ENCODE data around the gene STX5. TPM values are rescaled to one million over a fixed set of nuclear protein-coding genes. Genes with fewer than 3 reads are reported as not detected.
"Not testable (repeated sequence)": the region's sequence is repeated elsewhere in the genome, so short reads cannot be mapped to it uniquely, and the experiment has no call there.

Gene STX5
- total and polyA plus RNA-seq, 7 donors, result 16.0 to 24.6 (median 21.0) TPM

DNA sequence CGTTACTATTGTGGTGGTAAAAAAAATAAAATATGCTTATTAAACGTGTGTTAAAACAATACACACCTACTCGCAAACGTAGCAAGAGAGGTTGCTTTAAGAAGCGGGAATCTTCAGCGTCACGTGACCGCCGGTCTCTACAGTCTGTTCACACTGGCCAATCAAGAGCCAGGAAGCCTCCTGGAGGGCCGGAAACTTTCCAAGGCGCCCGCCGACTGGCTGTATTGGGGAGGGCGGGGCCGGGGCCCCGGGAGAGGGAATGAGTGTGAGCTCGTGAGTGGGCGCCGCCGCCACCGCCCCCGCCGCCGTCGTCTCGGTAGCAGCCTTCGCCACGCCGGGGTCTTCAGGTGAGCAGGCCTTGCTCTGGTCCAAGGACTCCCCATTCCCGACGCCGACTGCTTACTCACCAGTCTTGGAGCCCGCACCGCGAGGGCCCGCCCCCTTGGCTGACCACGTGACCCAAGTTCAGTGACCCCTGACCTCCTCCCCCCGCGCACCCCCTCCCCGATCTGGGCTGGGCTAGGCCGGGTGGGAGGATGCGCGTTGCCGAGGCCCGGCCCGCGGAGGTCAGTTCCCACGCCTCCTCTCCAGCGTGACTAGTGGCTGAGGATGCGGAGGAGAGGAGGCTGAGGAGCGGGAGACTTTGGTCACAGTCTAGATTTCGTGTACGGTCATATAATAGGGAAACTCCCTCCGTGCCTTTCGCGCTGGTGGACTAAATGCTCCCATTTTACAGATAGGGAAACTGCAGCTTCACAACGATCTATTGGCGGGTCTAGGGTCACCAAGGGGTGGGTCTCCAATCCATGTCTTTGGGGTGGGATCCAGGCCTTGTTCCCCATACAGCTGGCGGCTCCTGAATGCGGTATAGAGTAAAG is 60.5 kb downstream of the STX5 start, which contains the start of gene TAF6L:
TSS of gene TAF6L (plus strand) at position 253 of the 878 bp plus-strand sequence. CDS start 4,388 bp downstream, outside the sequence.
- Histone ChIP-seq H3K27me3 (ENCODE audit: insufficient read depth in 3 of 3, low read length in 2 of 3) (no peaks in the 10 kb centered on the region), H3K4me3 (peak within 1 kb of the TSS; percentile 86), H3K27ac (peak within 1 kb of the TSS; percentile 98), H3K9me3 (no peaks in the 10 kb centered on the region), H3K36me3 (ENCODE audit: insufficient read depth in 1 of 2, low read depth in 1 of 2) (peaks cover 4 to 38% of the 10 kb centered on the region in 2 donors), H3K4me1 (peaks cover 27% of the 10 kb centered on the region)
- WGBS, 3 donors, result 1 to 3% (median 2%) methylated on average over 46 to 60 of the region's 60 CpGs
- DNase-seq (peak; percentile 98 to 99), ATAC-seq (peak; percentile 96 to 98 (median 96))
- TF ChIP-seq, protein P1, sequence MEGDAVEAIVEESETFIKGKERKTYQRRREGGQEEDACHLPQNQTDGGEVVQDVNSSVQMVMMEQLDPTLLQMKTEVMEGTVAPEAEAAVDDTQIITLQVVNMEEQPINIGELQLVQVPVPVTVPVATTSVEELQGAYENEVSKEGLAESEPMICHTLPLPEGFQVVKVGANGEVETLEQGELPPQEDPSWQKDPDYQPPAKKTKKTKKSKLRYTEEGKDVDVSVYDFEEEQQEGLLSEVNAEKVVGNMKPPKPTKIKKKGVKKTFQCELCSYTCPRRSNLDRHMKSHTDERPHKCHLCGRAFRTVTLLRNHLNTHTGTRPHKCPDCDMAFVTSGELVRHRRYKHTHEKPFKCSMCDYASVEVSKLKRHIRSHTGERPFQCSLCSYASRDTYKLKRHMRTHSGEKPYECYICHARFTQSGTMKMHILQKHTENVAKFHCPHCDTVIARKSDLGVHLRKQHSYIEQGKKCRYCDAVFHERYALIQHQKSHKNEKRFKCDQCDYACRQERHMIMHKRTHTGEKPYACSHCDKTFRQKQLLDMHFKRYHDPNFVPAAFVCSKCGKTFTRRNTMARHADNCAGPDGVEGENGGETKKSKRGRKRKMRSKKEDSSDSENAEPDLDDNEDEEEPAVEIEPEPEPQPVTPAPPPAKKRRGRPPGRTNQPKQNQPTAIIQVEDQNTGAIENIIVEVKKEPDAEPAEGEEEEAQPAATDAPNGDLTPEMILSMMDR (IDR thresholded peaks at IDR 0.05), result no peak
- intact Hi-C loops (cut with DNase I), result no loop called here

DNA sequence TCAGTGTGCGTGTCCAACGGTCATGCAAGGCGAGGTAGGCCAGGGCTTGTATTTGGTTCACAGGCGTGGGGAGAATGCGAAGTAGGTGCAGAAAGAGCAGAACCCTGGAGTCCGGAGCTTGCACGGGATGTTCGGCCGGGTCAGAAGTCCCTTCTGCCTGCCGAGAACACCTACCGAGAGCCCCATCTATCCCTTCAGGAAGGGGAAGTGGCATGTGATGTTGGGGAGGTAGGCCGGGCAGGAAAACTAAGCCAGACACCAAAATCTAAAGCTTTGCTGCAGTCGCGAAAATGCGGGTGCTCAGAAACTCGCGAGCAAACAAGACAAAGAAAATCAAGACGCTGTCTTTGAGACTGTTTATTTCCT is 61.1 kb downstream of the STX5 start:
- Histone ChIP-seq H3K4me1 (peaks cover 27% of the 10 kb centered on the region), H3K27me3 (ENCODE audit: insufficient read depth in 3 of 3, low read length in 2 of 3) (no peaks in the 10 kb centered on the region), H3K4me3 (peak overlapping the region; percentile 86), H3K9me3 (no peaks in the 10 kb centered on the region), H3K27ac (peak overlapping the region; percentile 98), H3K36me3 (ENCODE audit: insufficient read depth in 1 of 2, low read depth in 1 of 2) (peaks cover 10 to 38% of the 10 kb centered on the region in 2 donors)
- TF ChIP-seq, protein P1 (IDR thresholded peaks at IDR 0.05), result no peak
- 1% methylated on average over 18 of the region's 18 CpGs for WGBS, 3 donors
- intact Hi-C loops (cut with DNase I), result no loop called here
- DNase-seq (peak in 1 of 2 donors; percentile 63), ATAC-seq (peak; percentile 4 to 35 (median 22))

DNA sequence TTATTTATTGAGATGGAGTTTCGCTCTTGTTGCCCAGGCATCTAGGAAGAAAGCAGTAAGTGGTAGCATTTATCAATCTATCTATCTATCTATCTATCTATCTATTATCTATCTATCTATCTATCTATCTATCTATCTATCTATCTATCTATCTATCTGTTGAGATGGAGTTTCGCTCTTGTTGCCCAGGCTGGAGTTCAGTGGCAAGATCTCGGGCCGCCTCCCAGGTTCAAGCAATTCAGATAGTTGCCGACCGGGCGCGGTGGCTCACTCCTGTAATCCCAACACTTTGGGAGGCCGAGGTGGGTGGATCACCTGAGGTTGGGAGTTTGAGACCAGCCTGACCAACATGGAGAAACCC is 71.0 kb downstream of the STX5 start:
- 32 to 40% (median 36%) methylated on average over 9 of the region's 9 CpGs for WGBS, 3 donors
- not testable (repeated sequence) for H3K9me3 ChIP-seq; DNase-seq; H3K27me3 ChIP-seq (ENCODE audit: insufficient read depth in 3 of 3, low read length in 2 of 3)
- intact Hi-C loops (cut with DNase I), result loop anchor here in 1 of 2 donors (5.0 kb wide), 1 partner anchor 34 kb away; the partner anchor contains the start of genes HNRNPUL2 and TTC9C
- Histone ChIP-seq H3K27ac (peak overlapping the region; percentile 87), H3K4me3 (peak overlapping the region; percentile 96), H3K4me1 (peaks cover 11% of the 10 kb centered on the region), H3K36me3 (ENCODE audit: insufficient read depth in 1 of 2, low read depth in 1 of 2) (peaks cover 4 to 30% of the 10 kb centered on the region in 2 donors)
- peak in 1 of 4 donors; percentile 9 for ATAC-seq

DNA sequence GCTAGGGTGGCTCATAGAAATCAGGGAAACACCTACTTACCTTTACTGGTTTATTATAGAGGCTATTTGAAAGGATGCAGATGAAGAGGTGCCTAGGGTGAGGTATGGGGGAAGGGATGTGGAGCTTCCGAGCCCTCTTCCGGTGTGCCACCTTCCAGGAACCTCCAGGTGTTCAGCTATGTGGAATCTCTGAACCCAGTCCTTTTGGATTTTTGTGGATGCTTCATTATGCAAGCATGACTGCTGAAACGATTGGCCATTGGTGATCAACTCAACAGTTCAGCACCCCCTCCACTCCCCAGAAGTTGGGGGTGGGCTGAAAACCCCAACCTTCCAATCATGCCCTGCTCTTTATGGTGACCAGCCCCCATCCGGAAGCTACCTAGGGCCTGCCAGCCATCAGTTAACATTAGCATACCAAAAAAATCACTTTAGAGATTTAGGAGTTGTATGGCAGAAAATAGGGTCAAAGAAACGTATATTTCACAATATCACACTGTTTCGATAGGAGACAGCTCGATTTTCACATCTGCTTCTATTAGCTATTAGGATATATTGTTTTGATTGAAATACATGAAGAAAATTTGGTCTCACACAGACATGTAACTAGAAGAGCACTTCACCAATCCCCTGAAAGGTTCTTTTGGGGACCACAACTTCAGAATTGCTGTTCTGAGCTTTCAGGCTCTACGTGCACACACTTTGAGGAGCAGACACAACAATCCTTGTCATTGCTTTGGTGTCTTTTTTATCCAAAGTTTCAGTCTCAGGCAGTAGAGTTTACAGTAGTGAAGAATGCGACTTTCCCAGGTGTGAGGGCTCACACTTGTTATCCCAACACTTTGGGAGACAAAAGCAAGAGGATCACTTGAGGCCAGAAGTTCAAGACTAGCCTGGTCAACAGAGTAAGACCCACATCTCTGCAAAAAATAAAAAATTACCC is 73.7 kb downstream of the STX5 start:
- ATAC-seq, result no peak
- 52 to 55% (median 53%) methylated on average over 9 of the region's 9 CpGs for WGBS, 3 donors
- intact Hi-C loops (cut with DNase I), result no loop called here

More for the DNA sequence above, 73.7 kb downstream of the STX5 start:
- Histone ChIP-seq H3K4me3 (no peak overlapping the region), H3K36me3 (ENCODE audit: insufficient read depth in 1 of 2, low read depth in 1 of 2) (peaks cover 0 to 6% of the 10 kb centered on the region in 2 donors), H3K4me1 (peaks cover 16% of the 10 kb centered on the region), H3K27ac (no peak overlapping the region), H3K9me3 (no peaks in the 10 kb centered on the region), H3K27me3 (ENCODE audit: insufficient read depth in 3 of 3, low read length in 2 of 3) (no peaks in the 10 kb centered on the region)
- TF ChIP-seq, protein P1 (IDR thresholded peaks at IDR 0.05), result no peak
- no peak for DNase-seq

Other genes with a start within 250 kb of the STX5 start
- gene TUT1, start 240.5 kb downstream of the STX5 start, total RNA-seq, result 10 to 100 TPM; 14.3 to 23.7 (median 19.6) TPM
- gene TUT1, start 240.5 kb downstream of the STX5 start, polyA plus RNA-seq, result 10 to 100 TPM; 12.1 to 15.5 (median 12.7) TPM
- gene MTA2, start 230.2 kb downstream of the STX5 start, total RNA-seq, result 10 to 100 TPM; 20.0 to 32.5 (median 28.6) TPM
- 10 to 100 TPM; 18.4 to 27.1 (median 26.9) TPM for gene MTA2, start 230.2 kb downstream of the STX5 start, polyA plus RNA-seq
- 10 to 100 TPM; 14.1 to 19.5 (median 16.9) TPM for gene EML3, start 219.3 kb downstream of the STX5 start, total RNA-seq
- gene EML3, start 219.3 kb downstream of the STX5 start, polyA plus RNA-seq, result 10 to 100 TPM in 2 of 3 donors, 1 to 10 TPM in 1; 7.4 to 11.3 (median 11.1) TPM
- 1 to 10 TPM; 2.0 to 4.4 (median 3.1) TPM for gene ROM1, start 218.8 kb downstream of the STX5 start, total RNA-seq
- gene ROM1, start 218.8 kb downstream of the STX5 start, polyA plus RNA-seq, result 1 to 10 TPM; 3.7 to 5.5 (median 4.7) TPM
- gene B3GAT3, start 210.1 kb downstream of the STX5 start, total RNA-seq, result 10 to 100 TPM in 3 of 4 donors, 1 to 10 TPM in 1; 7.4 to 11.8 (median 11.0) TPM
- gene B3GAT3, start 210.1 kb downstream of the STX5 start, polyA plus RNA-seq, result 10 to 100 TPM; 11.7 to 37.6 (median 20.0) TPM
- 10 to 100 TPM; 59.7 to 62.2 (median 61.4) TPM for gene GANAB, start 185.4 kb downstream of the STX5 start, total RNA-seq
- 10 to 100 TPM; 34.3 to 64.6 (median 62.0) TPM for gene GANAB, start 185.4 kb downstream of the STX5 start, polyA plus RNA-seq
- 10 to 100 TPM; 13.5 to 20.6 (median 17.1) TPM for gene INTS5, start 178.7 kb downstream of the STX5 start, total RNA-seq
- 10 to 100 TPM in 1 of 3 donors, 1 to 10 TPM in 2; 8.1 to 19.9 (median 9.3) TPM for gene INTS5, start 178.7 kb downstream of the STX5 start, polyA plus RNA-seq
- 10 to 100 TPM; 29.8 to 50.9 (median 50.2) TPM for gene C11orf98, start 166.8 kb downstream of the STX5 start, total RNA-seq
- gene C11orf98, start 166.8 kb downstream of the STX5 start, polyA plus RNA-seq, result 100 to 1,000 TPM in 1 of 3 donors, 10 to 100 TPM in 2; 87.1 to 155 (median 93.1) TPM
- gene CSKMT, start 166.7 kb downstream of the STX5 start, total RNA-seq, result 10 to 100 TPM in 2 of 4 donors, 1 to 10 TPM in 2; 3.8 to 12.8 (median 9.4) TPM
- 10 to 100 TPM in 1 of 3 donors, 1 to 10 TPM in 2; 4.8 to 11.4 (median 7.8) TPM for gene CSKMT, start 166.7 kb downstream of the STX5 start, polyA plus RNA-seq
- 1 to 10 TPM; 5.2 to 8.8 (median 7.1) TPM for gene UQCC3, start 160.4 kb downstream of the STX5 start, total RNA-seq
- 10 to 100 TPM in 1 of 3 donors, 1 to 10 TPM in 2; 6.4 to 16.5 (median 8.6) TPM for gene UQCC3, start 160.4 kb downstream of the STX5 start, polyA plus RNA-seq
- 1 to 10 TPM in 3 of 4 donors, under 1 TPM in 1; 0.74 to 3.2 (median 1.9) TPM for gene LBHD1, start 159.8 kb downstream of the STX5 start, total RNA-seq
- gene LBHD1, start 159.8 kb downstream of the STX5 start, polyA plus RNA-seq, result 1 to 10 TPM in 2 of 3 donors, under 1 TPM in 1; 0.98 to 3.6 (median 1.6) TPM
- gene UBXN1, start 153.0 kb downstream of the STX5 start, total RNA-seq, result 100 to 1,000 TPM; 102 to 204 (median 149) TPM
- gene UBXN1, start 153.0 kb downstream of the STX5 start, polyA plus RNA-seq, result 100 to 1,000 TPM; 225 to 376 (median 295) TPM
- gene LRRN4CL, start 142.5 kb downstream of the STX5 start, total RNA-seq, result 1 to 10 TPM; 2.4 to 4.8 (median 3.8) TPM
- gene LRRN4CL, start 142.5 kb downstream of the STX5 start, polyA plus RNA-seq, result 1 to 10 TPM; 1.8 to 3.7 (median 2.8) TPM
- 10 to 100 TPM; 17.0 to 45.4 (median 29.0) TPM for gene BSCL2, start 124.6 kb downstream of the STX5 start, total RNA-seq
- 100 to 1,000 TPM in 1 of 3 donors, 10 to 100 TPM in 2; 61.5 to 174 (median 63.5) TPM for gene BSCL2, start 124.6 kb downstream of the STX5 start, polyA plus RNA-seq
- not detected for gene GNG3, start 124.4 kb downstream of the STX5 start, total RNA-seq
- gene GNG3, start 124.4 kb downstream of the STX5 start, polyA plus RNA-seq, result under 1 TPM in 2 of 3 donors, not detected in 1; 0.10 to 0.39 TPM
- 10 to 100 TPM; 27.2 to 39.7 (median 31.4) TPM for gene HNRNPUL2, start 104.6 kb downstream of the STX5 start, total RNA-seq
- gene HNRNPUL2, start 104.6 kb downstream of the STX5 start, polyA plus RNA-seq, result 10 to 100 TPM; 23.8 to 35.1 (median 25.0) TPM
- 10 to 100 TPM; 14.8 to 19.6 (median 16.4) TPM for gene TTC9C, start 103.6 kb downstream of the STX5 start, total RNA-seq
- gene TTC9C, start 103.6 kb downstream of the STX5 start, polyA plus RNA-seq, result 10 to 100 TPM; 20.2 to 30.4 (median 28.2) TPM
- gene ZBTB3, start 77.9 kb downstream of the STX5 start, total RNA-seq, result 1 to 10 TPM; 5.4 to 8.7 (median 6.5) TPM
- 1 to 10 TPM; 1.5 to 3.5 (median 2.1) TPM for gene ZBTB3, start 77.9 kb downstream of the STX5 start, polyA plus RNA-seq
- 10 to 100 TPM; 31.7 to 44.7 (median 36.2) TPM for gene POLR2G, start 70.5 kb downstream of the STX5 start, total RNA-seq
- 10 to 100 TPM; 44.0 to 92.6 (median 48.8) TPM for gene POLR2G, start 70.5 kb downstream of the STX5 start, polyA plus RNA-seq
- gene TAF6L, start 60.7 kb downstream of the STX5 start, total RNA-seq, result 10 to 100 TPM; 13.5 to 19.9 (median 18.3) TPM
- gene TAF6L, start 60.7 kb downstream of the STX5 start, polyA plus RNA-seq, result 10 to 100 TPM; 18.0 to 26.5 (median 20.1) TPM
- 10 to 100 TPM; 12.2 to 18.5 (median 16.0) TPM for gene TMEM179B, start 44.6 kb downstream of the STX5 start, total RNA-seq
- 10 to 100 TPM; 31.5 to 42.0 (median 34.4) TPM for gene TMEM179B, start 44.6 kb downstream of the STX5 start, polyA plus RNA-seq
- 10 to 100 TPM in 1 of 4 donors, 1 to 10 TPM in 3; 6.2 to 11.5 (median 8.4) TPM for gene TMEM223, start 40.0 kb downstream of the STX5 start, total RNA-seq
- gene TMEM223, start 40.0 kb downstream of the STX5 start, polyA plus RNA-seq, result 10 to 100 TPM; 16.6 to 37.7 (median 21.7) TPM
- 10 to 100 TPM; 38.3 to 45.4 (median 41.9) TPM for gene NXF1, start 26.6 kb downstream of the STX5 start, total RNA-seq
- gene NXF1, start 26.6 kb downstream of the STX5 start, polyA plus RNA-seq, result 10 to 100 TPM; 36.3 to 67.0 (median 49.7) TPM
- gene TEX54, start 790 bp upstream of the STX5 start, total RNA-seq, result not detected
- gene TEX54, start 790 bp upstream of the STX5 start, polyA plus RNA-seq, result not detected
- gene WDR74, start 7.5 kb upstream of the STX5 start, total RNA-seq, result 10 to 100 TPM; 32.9 to 74.9 (median 54.2) TPM
- 100 to 1,000 TPM in 1 of 3 donors, 10 to 100 TPM in 2; 90.1 to 121 (median 92.5) TPM for gene WDR74, start 7.5 kb upstream of the STX5 start, polyA plus RNA-seq
- 100 to 1,000 TPM in 3 of 4 donors, 10 to 100 TPM in 1; 62.6 to 187 (median 132) TPM for gene SLC3A2, start 48.8 kb upstream of the STX5 start, total RNA-seq
- 100 to 1,000 TPM; 149 to 374 (median 208) TPM for gene SLC3A2, start 48.8 kb upstream of the STX5 start, polyA plus RNA-seq
- gene CHRM1, start 89.3 kb upstream of the STX5 start, total RNA-seq, result not detected
- gene CHRM1, start 89.3 kb upstream of the STX5 start, polyA plus RNA-seq, result under 1 TPM in 1 of 3 donors, not detected in 2; 0.06 TPM
- not detected for gene SLC22A6, start 152.9 kb upstream of the STX5 start, total RNA-seq
- gene SLC22A6, start 152.9 kb upstream of the STX5 start, polyA plus RNA-seq, result not detected
- not detected for gene SLC22A8, start 183.8 kb upstream of the STX5 start, total RNA-seq
- not detected for gene SLC22A8, start 183.8 kb upstream of the STX5 start, polyA plus RNA-seq